ENCODE data around the gene MACROD2.

The MACROD2 gene

DNA sequence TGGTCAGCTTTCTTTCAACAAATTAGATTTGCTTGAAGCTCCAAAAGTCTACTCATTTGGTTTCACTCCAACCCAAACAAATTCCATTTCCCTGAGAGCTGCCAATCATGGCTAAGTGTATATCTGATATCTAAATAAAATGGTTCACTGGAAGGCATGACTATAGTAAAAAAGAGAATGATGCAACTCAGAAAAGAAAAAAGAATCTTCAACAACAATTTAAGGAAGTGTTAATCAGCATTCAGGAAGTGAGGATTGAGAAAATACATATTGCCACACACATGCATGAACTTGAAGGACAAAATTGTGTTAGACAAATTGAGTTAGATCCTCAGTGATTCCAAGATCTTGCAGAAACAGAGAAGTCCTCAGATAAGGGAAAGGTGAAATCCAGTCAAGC, 1315.0 kb downstream of the MACROD2 start:
- TF ChIP-seq, protein P1, sequence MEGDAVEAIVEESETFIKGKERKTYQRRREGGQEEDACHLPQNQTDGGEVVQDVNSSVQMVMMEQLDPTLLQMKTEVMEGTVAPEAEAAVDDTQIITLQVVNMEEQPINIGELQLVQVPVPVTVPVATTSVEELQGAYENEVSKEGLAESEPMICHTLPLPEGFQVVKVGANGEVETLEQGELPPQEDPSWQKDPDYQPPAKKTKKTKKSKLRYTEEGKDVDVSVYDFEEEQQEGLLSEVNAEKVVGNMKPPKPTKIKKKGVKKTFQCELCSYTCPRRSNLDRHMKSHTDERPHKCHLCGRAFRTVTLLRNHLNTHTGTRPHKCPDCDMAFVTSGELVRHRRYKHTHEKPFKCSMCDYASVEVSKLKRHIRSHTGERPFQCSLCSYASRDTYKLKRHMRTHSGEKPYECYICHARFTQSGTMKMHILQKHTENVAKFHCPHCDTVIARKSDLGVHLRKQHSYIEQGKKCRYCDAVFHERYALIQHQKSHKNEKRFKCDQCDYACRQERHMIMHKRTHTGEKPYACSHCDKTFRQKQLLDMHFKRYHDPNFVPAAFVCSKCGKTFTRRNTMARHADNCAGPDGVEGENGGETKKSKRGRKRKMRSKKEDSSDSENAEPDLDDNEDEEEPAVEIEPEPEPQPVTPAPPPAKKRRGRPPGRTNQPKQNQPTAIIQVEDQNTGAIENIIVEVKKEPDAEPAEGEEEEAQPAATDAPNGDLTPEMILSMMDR (IDR thresholded peaks at IDR 0.05; ENCODE audit: low read depth, low read length) = no peak
- peak; percentile 4 for DNase-seq (ENCODE audit: extremely low read depth, low read depth)

DNA sequence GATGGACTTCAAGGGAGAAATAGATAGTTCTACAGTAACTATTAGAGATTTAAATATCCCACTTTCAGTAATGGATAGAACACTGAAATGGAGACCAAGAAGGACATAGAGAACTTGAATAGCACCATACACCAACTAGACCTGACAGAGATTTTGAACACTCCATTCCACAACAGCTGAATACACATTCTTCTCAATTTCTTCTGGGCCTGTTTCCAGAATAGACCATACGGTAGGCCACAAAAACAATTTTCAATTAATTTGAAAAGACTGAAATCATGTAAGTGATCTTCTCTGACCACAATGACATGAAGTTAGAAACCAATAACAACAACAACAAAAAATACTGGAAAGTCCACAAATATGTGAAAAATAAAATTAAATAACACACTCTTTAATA, 1321.2 kb downstream of the MACROD2 start:
- TF ChIP-seq, protein P1 (IDR thresholded peaks at IDR 0.05; ENCODE audit: low read depth, low read length) = no peak
- no peak for DNase-seq (ENCODE audit: extremely low read depth, low read depth)

DNA sequence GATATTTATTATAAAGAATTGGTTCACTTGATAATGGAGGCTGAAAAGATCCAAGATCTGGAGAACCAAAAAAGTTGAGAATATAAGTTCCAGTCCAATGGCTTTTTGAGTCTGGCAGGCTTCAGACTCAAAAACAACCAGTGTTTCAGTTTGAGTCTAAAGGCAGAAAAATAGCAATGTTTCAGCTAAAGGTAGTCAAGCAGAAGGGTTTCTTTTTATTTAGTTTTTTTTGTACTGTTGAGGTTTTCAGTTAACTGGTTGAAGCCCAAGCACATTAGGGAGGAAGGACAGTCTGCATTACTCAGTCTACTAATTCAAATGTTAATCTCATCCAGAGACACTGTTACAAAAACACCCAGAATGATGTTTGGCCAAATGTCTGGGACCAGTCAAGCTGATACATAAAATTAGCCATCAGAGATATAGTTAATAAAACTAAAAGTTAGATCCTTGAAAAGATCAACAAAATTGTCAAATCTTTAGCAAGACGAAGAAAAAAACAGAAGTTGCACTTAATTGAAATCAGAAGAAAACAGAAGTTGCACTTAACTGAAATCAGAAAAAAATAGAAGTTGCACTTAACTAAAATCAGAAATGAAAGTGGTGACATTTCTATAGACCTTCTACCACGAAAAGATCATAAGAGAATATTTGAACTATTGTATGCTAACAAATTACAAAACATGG, 1322.4 kb downstream of the MACROD2 start:
- no peak for DNase-seq (ENCODE audit: extremely low read depth, low read depth)
- TF ChIP-seq, protein P1 (IDR thresholded peaks at IDR 0.05; ENCODE audit: low read depth, low read length) = no peak

DNA sequence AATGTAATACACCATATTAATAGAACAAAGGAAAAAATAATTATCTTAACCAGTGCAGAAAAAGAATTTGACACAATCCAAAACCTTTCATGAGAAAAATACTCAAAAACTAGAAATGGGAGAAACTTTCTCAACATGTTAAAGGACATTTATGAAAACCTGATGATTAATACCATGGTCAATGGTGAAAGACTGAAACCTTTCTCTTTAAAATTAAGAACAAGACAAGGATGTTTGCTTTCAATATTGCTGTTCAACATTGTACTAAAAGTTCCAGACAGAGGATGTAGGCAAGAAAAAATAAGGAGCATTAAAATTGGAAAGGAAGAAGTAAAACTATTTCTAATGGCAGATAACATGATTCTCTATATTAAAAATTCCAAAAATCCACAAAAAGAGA, 1323.4 kb downstream of the MACROD2 start:
- no peak for DNase-seq (ENCODE audit: extremely low read depth, low read depth)
- TF ChIP-seq, protein P1 (IDR thresholded peaks at IDR 0.05; ENCODE audit: low read depth, low read length) = no peak

DNA sequence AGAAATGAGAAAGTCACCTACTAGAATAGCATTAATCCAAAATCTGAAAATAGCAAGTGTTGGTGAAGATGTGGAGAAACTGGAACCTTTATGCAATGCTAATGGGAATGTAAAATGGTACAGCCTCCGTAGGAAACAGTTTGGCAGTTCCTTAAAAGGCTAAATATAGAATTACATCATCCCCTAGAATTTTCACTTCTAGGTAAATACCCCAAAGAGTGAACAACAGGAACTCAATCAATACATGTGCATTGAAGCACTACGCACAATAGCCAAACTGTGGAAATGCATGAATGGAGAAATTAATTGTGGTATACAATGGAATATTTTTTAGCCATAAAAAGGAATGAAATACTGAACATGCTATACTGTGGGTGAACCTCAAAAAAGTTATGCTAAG, 1324.1 kb downstream of the MACROD2 start:
- TF ChIP-seq, protein P1 (IDR thresholded peaks at IDR 0.05; ENCODE audit: low read depth, low read length) = no peak
- DNase-seq (ENCODE audit: extremely low read depth, low read depth) = no peak

DNA sequence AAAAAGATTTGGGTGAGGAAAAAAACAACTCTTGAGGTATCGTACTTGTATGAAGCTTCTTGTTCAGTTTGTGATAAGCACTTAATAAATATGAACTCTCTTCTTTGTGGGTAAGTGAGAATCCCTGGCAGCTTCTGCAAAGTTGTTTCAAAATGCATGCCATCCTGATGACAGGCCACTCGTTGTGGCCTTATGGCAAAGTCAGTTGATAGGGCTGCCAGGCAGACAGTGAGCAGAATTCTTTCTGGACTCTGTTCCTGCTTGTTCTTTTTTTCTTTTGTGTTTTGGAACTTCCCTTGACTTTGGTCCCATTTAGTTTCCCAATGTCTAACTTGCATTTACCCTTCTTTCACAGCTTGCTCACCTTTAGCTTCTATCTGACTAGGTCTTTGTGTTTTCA, 1325.6 kb downstream of the MACROD2 start:
- TF ChIP-seq, protein P1 (IDR thresholded peaks at IDR 0.05; ENCODE audit: low read depth, low read length) = no peak
- no peak for DNase-seq (ENCODE audit: extremely low read depth, low read depth)

DNA sequence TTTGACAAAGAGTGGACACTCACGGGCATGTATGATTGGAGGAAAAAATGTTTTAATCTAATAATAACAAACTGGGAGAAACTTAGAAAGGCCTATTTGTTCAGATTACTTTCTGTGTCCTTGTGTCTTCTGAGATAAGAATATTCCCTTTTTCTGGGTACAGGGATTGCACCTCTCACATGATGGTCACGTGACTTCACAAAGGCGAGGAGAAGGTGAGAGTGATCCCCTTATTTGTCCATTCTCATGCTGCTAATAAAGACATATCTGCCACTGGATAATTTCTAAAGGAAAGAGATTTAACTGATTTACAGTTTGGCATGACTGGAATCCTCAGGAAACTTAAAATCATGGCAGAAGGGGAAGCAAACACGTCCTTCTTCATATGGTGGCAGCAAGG, 1331.8 kb downstream of the MACROD2 start:
- TF ChIP-seq, protein P1 (IDR thresholded peaks at IDR 0.05; ENCODE audit: low read depth, low read length) = no peak
- DNase-seq (ENCODE audit: extremely low read depth, low read depth) = no peak

All from AG09319 (cell line).